HepG2 (cell line): Measurements from ENCODE around the gene OVOL3. TPM values are rescaled to one million over a fixed set of nuclear protein-coding genes. Genes with fewer than 3 reads are reported as not detected.

Experiments
- ADNP ChIP-seq: sonication (generic); formaldehyde crosslinking; IDR thresholded peaks from 2 replicates; pipeline ENCODE4 v1.4.0; 2020; ENCODE audit warnings: missing genetic modification reagents
- AGO2 ChIP-seq: fragments of 200-400 bp; formaldehyde crosslinking; optimal IDR thresholded peaks from 2 replicates; pipeline ENCODE3; 2017; ENCODE audit warnings: mild to moderate bottlenecking, low read depth, low read length, moderate library complexity
- ATM ChIP-seq: fragments of 450-650 bp; IDR thresholded peaks from 2 replicates; pipeline ENCODE4 v1.7.1; 2017; ENCODE audit warnings: mild to moderate bottlenecking, borderline replicate concordance
- GTF3A ChIP-seq: sonication (generic); formaldehyde crosslinking; conservative IDR thresholded peaks from 2 replicates; pipeline ENCODE4 v1.4.0; 2020; ENCODE audit warnings: mild to moderate bottlenecking, missing genetic modification reagents
- IKZF1 ChIP-seq: fragments of 450-650 bp; IDR thresholded peaks from 2 replicates; pipeline ENCODE4 v1.7.1; 2016
- KMT2A ChIP-seq: sonication (generic); formaldehyde crosslinking; IDR thresholded peaks from 2 replicates; pipeline ENCODE4 v1.4.0; 2020; ENCODE audit warnings: missing genetic modification reagents
- KMT2B ChIP-seq: IDR thresholded peaks from 2 replicates; pipeline ENCODE4 v1.6.1; 2016; ENCODE audit warnings: missing genetic modification reagents, missing compliant biosample characterization
- MZF1 ChIP-seq: sonication (generic); formaldehyde crosslinking; IDR thresholded peaks from 2 replicates; pipeline ENCODE4 v1.8.1; 2023; ENCODE audit warnings: mild to moderate bottlenecking, missing genetic modification reagents, borderline replicate concordance
- PHF5A ChIP-seq: IDR thresholded peaks from one replicate; pipeline ENCODE4 v1.6.1; 2018; ENCODE audit warnings: low read depth, missing genetic modification reagents; ENCODE audit not compliant: unreplicated experiment
- RARA ChIP-seq: IDR thresholded peaks from 2 replicates; pipeline ENCODE4 v1.6.1; 2016; ENCODE audit warnings: missing genetic modification reagents, missing compliant biosample characterization
- SAP130 ChIP-seq: IDR thresholded peaks from 2 replicates; pipeline ENCODE4 v1.6.1; 2016; ENCODE audit warnings: low read depth
- SRSF4 ChIP-seq: fragments of 200-400 bp; formaldehyde crosslinking; IDR thresholded peaks from one replicate; pipeline ENCODE4 v1.6.1; 2018; ENCODE audit warnings: mild to moderate bottlenecking, low read depth, low read length, moderate library complexity; ENCODE audit not compliant: poor library complexity, severe bottlenecking
- ZBTB8A ChIP-seq: sonication (generic); formaldehyde crosslinking; IDR thresholded peaks from 2 replicates; pipeline ENCODE4 v1.4.0; 2020; ENCODE audit warnings: mild to moderate bottlenecking, low read depth, missing genetic modification reagents, borderline replicate concordance
- ZNF451 ChIP-seq: sonication (generic); formaldehyde crosslinking; IDR thresholded peaks from 2 replicates; pipeline ENCODE4 v1.5.0; 2020; ENCODE audit warnings: mild to moderate bottlenecking, missing genetic modification reagents
- ZNF501 ChIP-seq: sonication (generic); formaldehyde crosslinking; IDR thresholded peaks from 2 replicates; pipeline ENCODE4 v1.5.1; 2020; ENCODE audit warnings: mild to moderate bottlenecking, moderate library complexity, missing genetic modification reagents
- ZNF563 ChIP-seq: sonication (generic); formaldehyde crosslinking; IDR thresholded peaks from 2 replicates; pipeline ENCODE4 v1.8.0; 2022; ENCODE audit warnings: mild to moderate bottlenecking, moderate library complexity, missing genetic modification reagents
- polyA plus RNA-seq, 8 experiments: library from polyadenylated mRNA; depleted of rRNA in 3 of 8; stranded (reverse) in 7 of 8; unstranded in 1 of 8; fragments of >200 nt; fragmentation: Illumina TruSeq in 4 of 8; extraction: Trizol in 4 of 8; gene quantifications; 2 replicates each; pipeline versions ENCODE4 v1.2.1 to v1.2.3, GENCODE V29; 2011 to 2016; ENCODE audit warnings: low read depth in 4 of 8, missing spikeins in 1 of 8, mixed read lengths in 1 of 8; ENCODE audit not compliant: insufficient read depth in 1 of 8
- total RNA-seq, 5 experiments: library from RNA; depleted of rRNA; stranded (reverse); fragments of >200 nt; fragmentation: Illumina TruSeq; extraction: Trizol; gene quantifications; 2 replicates each; pipeline ENCODE4 v1.2.3, GENCODE V29; 2016; ENCODE audit warnings: low read depth in 1 of 5
- TF ChIP-seq, protein P1 (sequence below): sonication (generic); formaldehyde crosslinking; IDR thresholded peaks from 2 replicates; pipeline ENCODE4 v1.5.0; 2020; ENCODE audit warnings: missing genetic modification reagents
- TF ChIP-seq, protein P2 (sequence below): sonication (generic); formaldehyde crosslinking; IDR thresholded peaks from 2 replicates; pipeline ENCODE4 v1.4.0; 2020; ENCODE audit warnings: mild to moderate bottlenecking, low read depth, missing genetic modification reagents
- TF ChIP-seq, protein P3 (sequence below): sonication (generic); formaldehyde crosslinking; IDR thresholded peaks from 2 replicates; pipeline ENCODE4 v1.4.0; 2020; ENCODE audit warnings: missing genetic modification reagents
- TF ChIP-seq, protein P4 (sequence below): sonication (generic); formaldehyde crosslinking; IDR thresholded peaks from 2 replicates; pipeline ENCODE4 v1.4.0; 2020; ENCODE audit warnings: mild to moderate bottlenecking, missing genetic modification reagents

The OVOL3 gene
- total and polyA plus RNA-seq, 2 of the 13 experiments (the other 11 are each of a cell fraction or from before 2014, with no cell fraction given), result not detected

DNA sequence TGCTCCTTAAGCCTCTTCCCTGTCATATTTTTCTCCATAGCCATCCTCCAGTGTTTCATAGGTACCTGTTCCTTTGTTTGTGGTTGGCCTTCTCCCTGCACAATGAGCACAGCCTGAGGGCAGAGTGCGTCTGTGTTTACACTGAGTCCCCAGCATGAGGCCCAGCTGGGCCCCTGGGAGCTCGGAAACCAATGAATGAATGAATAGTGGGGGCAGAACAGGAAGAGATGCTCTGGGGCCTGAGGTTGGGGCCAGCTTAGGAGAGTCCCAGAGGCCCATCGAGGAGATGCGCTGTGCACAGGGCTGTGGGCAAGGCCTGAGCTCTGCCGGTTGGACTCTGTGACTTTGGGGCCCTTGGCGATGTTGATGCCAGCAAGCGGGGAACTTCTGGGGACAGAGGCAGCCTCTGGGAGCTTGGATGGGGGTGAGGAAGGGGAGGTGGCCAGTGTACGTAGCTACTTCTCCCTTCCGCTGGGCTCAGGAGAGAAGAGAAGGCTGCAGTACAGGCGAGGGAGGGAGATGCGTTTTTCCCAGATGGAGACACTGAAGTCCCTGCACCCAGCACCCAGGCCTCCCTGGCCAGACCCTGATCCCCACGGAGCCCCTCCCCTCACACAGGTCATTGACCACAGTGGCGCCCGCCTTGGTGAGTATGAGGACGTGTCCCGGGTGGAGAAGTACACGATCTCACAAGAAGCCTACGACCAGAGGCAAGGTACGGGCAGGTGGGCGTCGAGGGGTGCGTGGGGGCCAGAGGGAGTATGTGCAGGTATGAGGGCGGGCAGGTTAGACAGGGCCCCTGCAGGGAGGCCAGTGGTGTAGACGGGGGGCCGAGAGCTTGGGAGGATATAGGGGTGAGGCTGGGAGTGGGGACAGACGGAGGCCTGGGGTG lies 9.4 kb downstream of the OVOL3 start (continued):
- TF ChIP-seq ZBTB8A (peak; percentile 33; the same call in 1 of the 2 replicates), ATM (no peak), KMT2B (CRISPR knock-in tag) (peak; percentile 50; the same call in 1 of the 2 replicates), SAP130 (CRISPR knock-in tag) (peak; percentile 98), ZNF563 (CRISPR knock-in tag) (peak; percentile 64; the same call in 1 of the 2 replicates), IKZF1 (no peak), ZNF501 (CRISPR knock-in tag) (peak; percentile 61; the same call in 1 of the 2 replicates), SRSF4 (no peak), AGO2 (peak; percentile 61), ZNF451 (no peak), ADNP (CRISPR knock-in tag) (no peak), PHF5A (CRISPR knock-in tag) (no peak), MZF1 (CRISPR knock-in tag) (no peak), GTF3A (CRISPR knock-in tag) (no peak; the same call in 1 of the 2 replicates), KMT2A (CRISPR knock-in tag) (peak; percentile 66; the same call in 1 of the 2 replicates), RARA (CRISPR knock-in tag) (peak; percentile 51; the same call in 1 of the 2 replicates)
- TF ChIP-seq, protein P1, sequence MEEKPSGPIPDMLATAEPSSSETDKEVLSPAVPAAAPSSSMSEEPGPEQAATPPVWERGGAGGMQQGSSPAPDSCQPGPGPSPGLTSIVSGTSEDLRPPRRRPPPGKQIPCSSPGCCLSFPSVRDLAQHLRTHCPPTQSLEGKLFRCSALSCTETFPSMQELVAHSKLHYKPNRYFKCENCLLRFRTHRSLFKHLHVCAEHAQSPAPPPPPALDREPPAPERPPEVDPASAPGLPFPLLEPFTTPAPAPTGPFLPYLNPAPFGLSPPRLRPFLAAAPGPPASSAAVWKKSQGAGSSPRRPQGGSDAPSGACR (CRISPR knock-in tag), result peak; percentile 86
- TF ChIP-seq, protein P2, sequence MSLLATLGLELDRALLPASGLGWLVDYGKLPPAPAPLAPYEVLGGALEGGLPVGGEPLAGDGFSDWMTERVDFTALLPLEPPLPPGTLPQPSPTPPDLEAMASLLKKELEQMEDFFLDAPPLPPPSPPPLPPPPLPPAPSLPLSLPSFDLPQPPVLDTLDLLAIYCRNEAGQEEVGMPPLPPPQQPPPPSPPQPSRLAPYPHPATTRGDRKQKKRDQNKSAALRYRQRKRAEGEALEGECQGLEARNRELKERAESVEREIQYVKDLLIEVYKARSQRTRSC (CRISPR knock-in tag), result no peak
- TF ChIP-seq, protein P3, sequence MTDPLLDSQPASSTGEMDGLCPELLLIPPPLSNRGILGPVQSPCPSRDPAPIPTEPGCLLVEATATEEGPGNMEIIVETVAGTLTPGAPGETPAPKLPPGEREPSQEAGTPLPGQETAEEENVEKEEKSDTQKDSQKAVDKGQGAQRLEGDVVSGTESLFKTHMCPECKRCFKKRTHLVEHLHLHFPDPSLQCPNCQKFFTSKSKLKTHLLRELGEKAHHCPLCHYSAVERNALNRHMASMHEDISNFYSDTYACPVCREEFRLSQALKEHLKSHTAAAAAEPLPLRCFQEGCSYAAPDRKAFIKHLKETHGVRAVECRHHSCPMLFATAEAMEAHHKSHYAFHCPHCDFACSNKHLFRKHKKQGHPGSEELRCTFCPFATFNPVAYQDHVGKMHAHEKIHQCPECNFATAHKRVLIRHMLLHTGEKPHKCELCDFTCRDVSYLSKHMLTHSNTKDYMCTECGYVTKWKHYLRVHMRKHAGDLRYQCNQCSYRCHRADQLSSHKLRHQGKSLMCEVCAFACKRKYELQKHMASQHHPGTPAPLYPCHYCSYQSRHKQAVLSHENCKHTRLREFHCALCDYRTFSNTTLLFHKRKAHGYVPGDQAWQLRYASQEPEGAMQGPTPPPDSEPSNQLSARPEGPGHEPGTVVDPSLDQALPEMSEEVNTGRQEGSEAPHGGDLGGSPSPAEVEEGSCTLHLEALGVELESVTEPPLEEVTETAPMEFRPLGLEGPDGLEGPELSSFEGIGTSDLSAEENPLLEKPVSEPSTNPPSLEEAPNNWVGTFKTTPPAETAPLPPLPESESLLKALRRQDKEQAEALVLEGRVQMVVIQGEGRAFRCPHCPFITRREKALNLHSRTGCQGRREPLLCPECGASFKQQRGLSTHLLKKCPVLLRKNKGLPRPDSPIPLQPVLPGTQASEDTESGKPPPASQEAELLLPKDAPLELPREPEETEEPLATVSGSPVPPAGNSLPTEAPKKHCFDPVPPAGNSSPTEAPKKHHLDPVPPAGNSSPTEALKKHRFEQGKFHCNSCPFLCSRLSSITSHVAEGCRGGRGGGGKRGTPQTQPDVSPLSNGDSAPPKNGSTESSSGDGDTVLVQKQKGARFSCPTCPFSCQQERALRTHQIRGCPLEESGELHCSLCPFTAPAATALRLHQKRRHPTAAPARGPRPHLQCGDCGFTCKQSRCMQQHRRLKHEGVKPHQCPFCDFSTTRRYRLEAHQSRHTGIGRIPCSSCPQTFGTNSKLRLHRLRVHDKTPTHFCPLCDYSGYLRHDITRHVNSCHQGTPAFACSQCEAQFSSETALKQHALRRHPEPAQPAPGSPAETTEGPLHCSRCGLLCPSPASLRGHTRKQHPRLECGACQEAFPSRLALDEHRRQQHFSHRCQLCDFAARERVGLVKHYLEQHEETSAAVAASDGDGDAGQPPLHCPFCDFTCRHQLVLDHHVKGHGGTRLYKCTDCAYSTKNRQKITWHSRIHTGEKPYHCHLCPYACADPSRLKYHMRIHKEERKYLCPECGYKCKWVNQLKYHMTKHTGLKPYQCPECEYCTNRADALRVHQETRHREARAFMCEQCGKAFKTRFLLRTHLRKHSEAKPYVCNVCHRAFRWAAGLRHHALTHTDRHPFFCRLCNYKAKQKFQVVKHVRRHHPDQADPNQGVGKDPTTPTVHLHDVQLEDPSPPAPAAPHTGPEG (CRISPR knock-in tag), result no peak
- TF ChIP-seq, protein P4, sequence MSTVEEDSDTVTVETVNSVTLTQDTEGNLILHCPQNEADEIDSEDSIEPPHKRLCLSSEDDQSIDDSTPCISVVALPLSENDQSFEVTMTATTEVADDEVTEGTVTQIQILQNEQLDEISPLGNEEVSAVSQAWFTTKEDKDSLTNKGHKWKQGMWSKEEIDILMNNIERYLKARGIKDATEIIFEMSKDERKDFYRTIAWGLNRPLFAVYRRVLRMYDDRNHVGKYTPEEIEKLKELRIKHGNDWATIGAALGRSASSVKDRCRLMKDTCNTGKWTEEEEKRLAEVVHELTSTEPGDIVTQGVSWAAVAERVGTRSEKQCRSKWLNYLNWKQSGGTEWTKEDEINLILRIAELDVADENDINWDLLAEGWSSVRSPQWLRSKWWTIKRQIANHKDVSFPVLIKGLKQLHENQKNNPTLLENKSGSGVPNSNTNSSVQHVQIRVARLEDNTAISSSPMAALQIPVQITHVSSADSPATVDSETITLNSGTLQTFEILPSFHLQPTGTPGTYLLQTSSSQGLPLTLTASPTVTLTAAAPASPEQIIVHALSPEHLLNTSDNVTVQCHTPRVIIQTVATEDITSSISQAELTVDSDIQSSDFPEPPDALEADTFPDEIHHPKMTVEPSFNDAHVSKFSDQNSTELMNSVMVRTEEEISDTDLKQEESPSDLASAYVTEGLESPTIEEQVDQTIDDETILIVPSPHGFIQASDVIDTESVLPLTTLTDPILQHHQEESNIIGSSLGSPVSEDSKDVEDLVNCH (CRISPR knock-in tag), result no peak
